ENCODE results near the gene OGN. TPM values are rescaled to one million over a fixed set of nuclear protein-coding genes. Genes with fewer than 3 reads are reported as not detected.
A peak's percentile ranks its signal among the peaks of the same experiment; 100 is the strongest.

Gene OGN
- total RNA-seq, 2 experiments from 2014 or later = not detected

DNA sequence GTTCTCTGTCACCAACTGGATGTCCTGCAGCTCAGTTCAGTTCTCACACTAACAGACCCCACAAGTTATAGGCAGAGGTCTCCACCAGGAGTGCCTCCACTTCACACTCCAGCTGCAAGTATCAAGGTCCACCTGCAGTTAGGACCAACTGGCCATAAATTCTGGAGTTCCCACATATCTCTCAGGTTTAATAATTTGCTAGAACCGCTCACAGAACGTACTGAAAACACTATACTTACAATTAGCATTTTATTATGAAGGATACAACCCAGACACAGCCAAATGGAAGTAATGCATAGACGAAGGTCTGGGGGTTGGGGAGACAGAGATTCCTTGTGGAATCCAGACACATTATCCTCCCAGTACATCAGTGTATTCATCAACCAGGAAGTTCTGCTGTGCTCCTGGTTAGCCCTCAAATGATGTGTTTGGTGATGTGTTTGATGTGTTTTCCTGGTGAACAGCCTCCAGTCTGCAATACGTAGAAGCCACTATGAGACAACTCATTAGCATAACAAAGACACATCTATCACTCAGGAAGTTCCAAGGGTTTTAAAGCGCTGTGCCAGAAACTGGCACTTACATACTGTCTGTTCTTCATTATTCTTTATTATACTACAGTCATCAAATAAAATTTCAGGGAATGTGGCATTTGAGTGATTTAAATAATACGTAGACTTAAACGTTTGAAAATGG is 25.4 kb downstream of the OGN start:
- Histone ChIP-seq H3K4me3 (ENCODE audit: low read depth, low read length, poor library complexity, severe bottlenecking) (no peak overlapping the region), H3K79me2 (ENCODE audit: insufficient read depth, low read depth, low read length) (no peaks in the 10 kb centered on the region), H3K27ac (ENCODE audit: low read depth, low read length, poor library complexity, severe bottlenecking) (no peak overlapping the region), H3K9me3 (ENCODE audit: low read length) (no peaks in the 10 kb centered on the region), H3K4me1 (ENCODE audit: insufficient read depth, low read length, poor library complexity, severe bottlenecking) (no peaks in the 10 kb centered on the region), H3K36me3 (ENCODE audit: insufficient read depth, low read length) (peaks cover 28% of the 10 kb centered on the region), H3K9me2 (ENCODE audit: insufficient read depth, low read length) (no peaks in the 10 kb centered on the region), H2AFZ (ENCODE audit: low read length) (no peak overlapping the region), H4K20me1 (ENCODE audit: insufficient read depth, low read length) (no peaks in the 10 kb centered on the region), H3K4me2 (ENCODE audit: low read length) (no peak overlapping the region)
- no TSS peak for BruUV-seq (replicated peaks)
- no peak for TF ChIP-seq EZH2phosphoT487 (IDR thresholded peaks at IDR 0.05; ENCODE audit: borderline replicate concordance, low read depth, low read length)
- TF ChIP-seq, protein P1, sequence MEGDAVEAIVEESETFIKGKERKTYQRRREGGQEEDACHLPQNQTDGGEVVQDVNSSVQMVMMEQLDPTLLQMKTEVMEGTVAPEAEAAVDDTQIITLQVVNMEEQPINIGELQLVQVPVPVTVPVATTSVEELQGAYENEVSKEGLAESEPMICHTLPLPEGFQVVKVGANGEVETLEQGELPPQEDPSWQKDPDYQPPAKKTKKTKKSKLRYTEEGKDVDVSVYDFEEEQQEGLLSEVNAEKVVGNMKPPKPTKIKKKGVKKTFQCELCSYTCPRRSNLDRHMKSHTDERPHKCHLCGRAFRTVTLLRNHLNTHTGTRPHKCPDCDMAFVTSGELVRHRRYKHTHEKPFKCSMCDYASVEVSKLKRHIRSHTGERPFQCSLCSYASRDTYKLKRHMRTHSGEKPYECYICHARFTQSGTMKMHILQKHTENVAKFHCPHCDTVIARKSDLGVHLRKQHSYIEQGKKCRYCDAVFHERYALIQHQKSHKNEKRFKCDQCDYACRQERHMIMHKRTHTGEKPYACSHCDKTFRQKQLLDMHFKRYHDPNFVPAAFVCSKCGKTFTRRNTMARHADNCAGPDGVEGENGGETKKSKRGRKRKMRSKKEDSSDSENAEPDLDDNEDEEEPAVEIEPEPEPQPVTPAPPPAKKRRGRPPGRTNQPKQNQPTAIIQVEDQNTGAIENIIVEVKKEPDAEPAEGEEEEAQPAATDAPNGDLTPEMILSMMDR (conservative IDR thresholded peaks at IDR 0.05; ENCODE audit: low read length) = no peak
- intact Hi-C loops (cut with micrococcal nuclease; ENCODE audit: unreplicated experiment) = no loop called here
- ChIA-PET CTCF (ENCODE audit: unreplicated experiment) (no interaction called here), POLR2A (interaction anchor here (0.5 to 0.6 kb wide), 2 partner anchors 42 to 1258 kb away, joined by 3 to 4 read pairs; no protein-coding TSS in a partner anchor)
- no peak for DNase-seq (ENCODE audit: low spot score)

DNA sequence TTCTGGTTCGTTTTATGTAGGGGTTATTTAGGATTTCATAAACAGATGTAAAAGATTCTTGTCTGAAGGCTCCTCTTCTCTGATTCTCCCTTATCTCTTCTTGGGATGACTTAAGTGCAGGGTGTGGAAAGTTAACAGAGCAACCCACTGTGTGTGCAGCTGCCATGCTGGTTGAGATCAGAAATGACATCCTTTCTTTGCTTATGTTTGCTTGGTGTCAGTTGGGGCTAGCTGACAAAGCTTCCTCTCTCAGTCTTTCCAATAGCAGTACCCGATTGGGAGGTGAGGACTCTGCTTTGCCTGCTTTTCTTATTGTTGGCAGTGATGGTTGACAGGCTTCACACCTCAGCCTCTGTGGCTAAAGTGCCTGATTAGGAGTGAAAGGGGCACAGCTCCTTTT is 26.5 kb downstream of the OGN start:
- intact Hi-C loops (cut with micrococcal nuclease; ENCODE audit: unreplicated experiment) = no loop called here
- POLR2A ChIA-PET = interaction anchor here (1.6 kb wide), 1 partner anchor 9 kb away, joined by 6 read pairs; no protein-coding TSS in a partner anchor

More for the DNA sequence above, 26.5 kb downstream of the OGN start:
- Histone ChIP-seq H4K20me1 (ENCODE audit: insufficient read depth, low read length) (no peaks in the 10 kb centered on the region), H3K9me2 (ENCODE audit: insufficient read depth, low read length) (no peaks in the 10 kb centered on the region), H3K4me2 (ENCODE audit: low read length) (no peak overlapping the region), H3K4me1 (ENCODE audit: insufficient read depth, low read length, poor library complexity, severe bottlenecking) (no peaks in the 10 kb centered on the region), H3K4me3 (ENCODE audit: low read depth, low read length, poor library complexity, severe bottlenecking) (no peak overlapping the region), H3K79me2 (ENCODE audit: insufficient read depth, low read depth, low read length) (no peaks in the 10 kb centered on the region), H3K27ac (ENCODE audit: low read depth, low read length, poor library complexity, severe bottlenecking) (no peak overlapping the region), H2AFZ (ENCODE audit: low read length) (no peak overlapping the region), H3K9me3 (ENCODE audit: low read length) (peaks cover 2% of the 10 kb centered on the region; the same call in 1 of the 2 replicates), H3K36me3 (ENCODE audit: insufficient read depth, low read length) (peaks cover 32% of the 10 kb centered on the region)
- TF ChIP-seq, protein P1 (conservative IDR thresholded peaks at IDR 0.05; ENCODE audit: low read length) = no peak
- no peak for TF ChIP-seq EZH2phosphoT487 (IDR thresholded peaks at IDR 0.05; ENCODE audit: borderline replicate concordance, low read depth, low read length)
- DNase-seq (ENCODE audit: low spot score) = peak; percentile 3
- no TSS peak for BruUV-seq (replicated peaks)
- CTCF ChIA-PET (ENCODE audit: unreplicated experiment) = no interaction called here
